Endothelial cell (in vitro differentiated cells): Measurements from ENCODE around the gene DIPK2B. TPM values are rescaled to one million over a fixed set of nuclear protein-coding genes. Genes with fewer than 3 reads are reported as not detected.

ENCODE experiments used
- DNase-seq: peaks from one replicate; pipeline ENCODE4 v3.0.0; 2021; ENCODE audit warnings: low spot score
- H3K27ac Mint-ChIP-seq: one replicate; pipeline ENCODE4 v1.8.0; 2021; ENCODE audit warnings: mixed read lengths, inconsistent platforms; ENCODE audit not compliant: unreplicated experiment
- H3K27me3 Mint-ChIP-seq: one replicate; pipeline ENCODE4 v1.8.0; 2021; ENCODE audit warnings: mild to moderate bottlenecking, moderate library complexity, mixed read lengths, inconsistent platforms; ENCODE audit not compliant: unreplicated experiment
- H3K36me3 Mint-ChIP-seq: one replicate; pipeline ENCODE4 v1.8.0; 2021; ENCODE audit warnings: mild to moderate bottlenecking, low read depth, mixed read lengths, inconsistent platforms; ENCODE audit not compliant: unreplicated experiment
- H3K4me1 Mint-ChIP-seq: one replicate; pipeline ENCODE4 v1.8.0; 2021; ENCODE audit warnings: mild to moderate bottlenecking, mixed read lengths, inconsistent platforms; ENCODE audit not compliant: unreplicated experiment
- H3K4me3 Mint-ChIP-seq: one replicate; pipeline ENCODE4 v1.8.0; 2021; ENCODE audit warnings: mild to moderate bottlenecking, mixed read lengths, inconsistent platforms; ENCODE audit not compliant: unreplicated experiment
- H3K9me3 Mint-ChIP-seq: one replicate; pipeline ENCODE4 v1.8.0; 2021; ENCODE audit warnings: mixed read lengths, inconsistent platforms; ENCODE audit not compliant: unreplicated experiment
- total RNA-seq: library from RNA; stranded (reverse); fragmentation: NEBNext Ultra II Directional; extraction: Animal tissue kit (Norgen Biotek cat#: 25700); gene quantifications from one replicate; pipeline ENCODE4 v1.2.1, GENCODE V29; 2021; ENCODE audit not compliant: unreplicated experiment
- TF ChIP-seq, protein P1 (sequence below): fragments of 200-600 bp; sonication (generic); IDR thresholded peaks from one replicate; pipeline ENCODE4 v1.5.0; 2021; ENCODE audit warnings: antibody characterized with exemption; ENCODE audit not compliant: unreplicated experiment

The DIPK2B gene
- total RNA-seq, 1 donor from 2014 or later = 286 TPM

- no peaks in the 10 kb centered on the region for H3K9me3 Mint-ChIP-seq
- TF ChIP-seq, protein P1, sequence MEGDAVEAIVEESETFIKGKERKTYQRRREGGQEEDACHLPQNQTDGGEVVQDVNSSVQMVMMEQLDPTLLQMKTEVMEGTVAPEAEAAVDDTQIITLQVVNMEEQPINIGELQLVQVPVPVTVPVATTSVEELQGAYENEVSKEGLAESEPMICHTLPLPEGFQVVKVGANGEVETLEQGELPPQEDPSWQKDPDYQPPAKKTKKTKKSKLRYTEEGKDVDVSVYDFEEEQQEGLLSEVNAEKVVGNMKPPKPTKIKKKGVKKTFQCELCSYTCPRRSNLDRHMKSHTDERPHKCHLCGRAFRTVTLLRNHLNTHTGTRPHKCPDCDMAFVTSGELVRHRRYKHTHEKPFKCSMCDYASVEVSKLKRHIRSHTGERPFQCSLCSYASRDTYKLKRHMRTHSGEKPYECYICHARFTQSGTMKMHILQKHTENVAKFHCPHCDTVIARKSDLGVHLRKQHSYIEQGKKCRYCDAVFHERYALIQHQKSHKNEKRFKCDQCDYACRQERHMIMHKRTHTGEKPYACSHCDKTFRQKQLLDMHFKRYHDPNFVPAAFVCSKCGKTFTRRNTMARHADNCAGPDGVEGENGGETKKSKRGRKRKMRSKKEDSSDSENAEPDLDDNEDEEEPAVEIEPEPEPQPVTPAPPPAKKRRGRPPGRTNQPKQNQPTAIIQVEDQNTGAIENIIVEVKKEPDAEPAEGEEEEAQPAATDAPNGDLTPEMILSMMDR = no peak
- H3K27ac Mint-ChIP-seq = no peak overlapping the region
Observed at GRCh38 chrX:45230410-45230809, 29.7 kb upstream of the DIPK2B start.

DNA sequence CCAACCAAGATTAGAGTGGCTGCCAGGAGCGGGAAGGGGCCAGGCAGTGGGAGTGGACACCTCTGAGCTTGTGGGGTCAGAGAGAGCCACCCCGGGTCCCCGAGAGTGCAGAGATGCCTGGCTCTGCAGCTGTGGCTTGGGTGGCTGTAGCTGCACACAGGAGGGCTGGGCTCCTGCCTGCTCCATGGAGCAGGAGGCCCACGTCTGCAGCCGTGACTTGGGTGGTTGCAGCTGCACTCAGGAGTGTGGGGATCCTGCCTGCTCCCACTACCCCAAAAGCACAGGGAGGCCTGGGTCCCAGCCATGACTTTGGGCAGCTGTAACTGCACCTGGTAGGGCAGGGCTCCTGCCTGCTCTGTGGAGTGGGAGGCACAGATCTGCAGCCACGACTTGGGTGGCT lies 28.7 kb upstream of the DIPK2B start:
- H3K4me3 Mint-ChIP-seq = no peak overlapping the region
- H3K27ac Mint-ChIP-seq = no peak overlapping the region
- H3K36me3 Mint-ChIP-seq = no peaks in the 10 kb centered on the region
- no peaks in the 10 kb centered on the region for H3K9me3 Mint-ChIP-seq
- no peak for DNase-seq
- TF ChIP-seq, protein P1 = no peak
- no peaks in the 10 kb centered on the region for H3K27me3 Mint-ChIP-seq
- H3K4me1 Mint-ChIP-seq = no peaks in the 10 kb centered on the region

More at GRCh38 chrX:45230410-45230809, 29.7 kb upstream of the DIPK2B start:
- Mint-ChIP-seq H3K4me3 (no peak overlapping the region), H3K36me3 (no peaks in the 10 kb centered on the region), H3K27me3 (no peaks in the 10 kb centered on the region), H3K4me1 (no peaks in the 10 kb centered on the region)
- no peak for DNase-seq

DNA sequence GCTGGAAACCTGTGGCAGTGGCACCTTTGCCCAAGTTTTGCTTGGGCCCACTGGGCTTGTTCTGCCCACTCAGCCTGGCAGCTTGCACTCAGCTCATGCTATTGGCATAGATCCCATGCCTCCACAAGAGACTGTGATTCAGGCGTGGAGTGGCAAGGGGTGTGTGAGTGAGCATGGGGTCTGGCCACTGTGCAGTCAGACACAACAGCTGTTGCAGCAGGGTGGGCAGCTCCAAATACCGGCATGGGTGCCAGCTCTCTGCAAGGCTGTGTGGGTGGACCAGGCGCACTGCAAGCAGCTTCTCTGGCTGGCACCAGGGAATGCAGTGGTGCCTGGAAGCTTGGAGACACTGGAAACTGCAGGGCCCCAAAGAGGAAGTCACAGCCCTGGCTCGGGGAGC lies 27.4 kb upstream of the DIPK2B start:
- H3K4me1 Mint-ChIP-seq = no peaks in the 10 kb centered on the region
- H3K27me3 Mint-ChIP-seq = no peaks in the 10 kb centered on the region
- DNase-seq = no peak
- TF ChIP-seq, protein P1 = no peak
- H3K4me3 Mint-ChIP-seq = no peak overlapping the region
- no peak overlapping the region for H3K27ac Mint-ChIP-seq
- no peaks in the 10 kb centered on the region for H3K9me3 Mint-ChIP-seq
- H3K36me3 Mint-ChIP-seq = no peaks in the 10 kb centered on the region

GRCh38 chrX:45208121-45208856 lies 7.6 kb upstream of the DIPK2B start:
- Mint-ChIP-seq H3K27me3 (no peaks in the 10 kb centered on the region), H3K4me1 (no peaks in the 10 kb centered on the region), H3K9me3 (no peaks in the 10 kb centered on the region), H3K4me3 (no peak overlapping the region), H3K36me3 (peaks cover 3% of the 10 kb centered on the region), H3K27ac (no peak overlapping the region)
- TF ChIP-seq, protein P1 = no peak
- DNase-seq = no peak

DNA sequence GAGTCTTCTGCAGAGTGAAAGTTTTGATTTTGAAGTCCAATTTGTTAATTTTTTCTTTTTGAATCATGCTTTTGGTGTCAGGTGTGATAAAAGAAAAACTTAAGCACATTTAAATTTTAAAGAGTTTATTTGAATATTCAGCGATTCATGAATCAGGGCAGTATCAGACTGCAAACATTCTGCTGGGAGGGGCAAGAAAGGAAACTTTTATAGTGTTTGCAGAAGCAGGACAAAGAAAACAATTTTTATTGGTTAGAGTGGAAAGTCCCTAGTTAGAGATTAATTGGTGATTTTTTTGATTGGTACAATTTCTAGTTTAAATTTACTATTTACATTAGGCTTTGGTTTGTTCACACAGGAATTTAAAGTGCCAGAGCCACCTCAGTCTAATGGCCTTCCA lies 1.5 kb upstream of the DIPK2B start:
- Mint-ChIP-seq H3K36me3 (peaks cover 15% of the 10 kb centered on the region), H3K9me3 (no peaks in the 10 kb centered on the region), H3K27ac (peak overlapping the region; percentile 98), H3K27me3 (no peaks in the 10 kb centered on the region), H3K4me1 (peaks cover 21% of the 10 kb centered on the region), H3K4me3 (peak overlapping the region; percentile 87)
- DNase-seq = no peak
- TF ChIP-seq, protein P1 = no peak
